Endothelial cell of umbilical vein (primary cell): ENCODE measurements around the gene HPGDS. TPM values are rescaled to one million over a fixed set of nuclear protein-coding genes. Genes with fewer than 3 reads are reported as not detected.

ENCODE experiments used
- BruUV-seq: library from RNA; stranded (reverse); fragments of 400-500 nt; replicated peaks from 2 replicates; lab custom pipeline; 2021; lab: Mats Ljungman, UMichigan
- CTCF ChIA-PET: fragments of 300-600, 350-600 bp; sonication (Branson Sonifier 250); formaldehyde crosslinking; loops from one replicate; lab custom pipeline; 2021; ENCODE audit warnings: antibody characterized with exemption, inconsistent platforms; lab: Charles Lee
- POLR2A ChIA-PET: fragments of 300-600, 350-600 bp; sonication (Branson Sonifier 250); formaldehyde crosslinking; loops from one replicate; lab custom pipeline; 2021; ENCODE audit warnings: antibody characterized with exemption, inconsistent platforms; lab: Charles Lee
- DNase-seq: peaks from one replicate; pipeline ENCODE4 v3.0.0-alpha.2; 2011; ENCODE audit warnings: low read depth, low spot score
- FAIRE-seq: peaks from 2 replicates; lab custom pipeline; 2011; peaks lifted over from hg19 to GRCh38; lab: Jason Lieb, UNC
- H2AFZ ChIP-seq: 2 replicates; pipeline ENCODE4 v1.6.0; 2012; ENCODE audit warnings: low read depth, low read length, control low read depth, inconsistent platforms
- H3K27ac ChIP-seq: 2 replicates; pipeline ENCODE4 v1.5.1; 2011; ENCODE audit warnings: low read depth, mild to moderate bottlenecking, control low read depth, low read length, moderate library complexity; ENCODE audit not compliant: insufficient read depth
- H3K27me3 ChIP-seq, 2 experiments: 2 replicates each; pipeline versions ENCODE4 v1.6.0 to v1.6.1; 2011; ENCODE audit warnings: low read length in 2 of 2, mixed read lengths in 1 of 2; ENCODE audit not compliant: control insufficient read depth in 2 of 2, insufficient read depth in 2 of 2
- H3K36me3 ChIP-seq, 2 experiments: 2 replicates in 1 of 2; 3 replicates in 1 of 2; pipeline ENCODE4 v1.5.1; 2011; ENCODE audit warnings: low read length in 2 of 2, mild to moderate bottlenecking in 1 of 2, moderate library complexity in 1 of 2; ENCODE audit not compliant: control insufficient read depth in 2 of 2, insufficient read depth in 2 of 2; ENCODE audit errors: extremely low read depth in 1 of 2
- H3K4me1 ChIP-seq: 3 replicates; pipeline ENCODE4 v1.5.1; 2011; ENCODE audit warnings: mild to moderate bottlenecking, low read length; ENCODE audit not compliant: control insufficient read depth, insufficient read depth; ENCODE audit errors: extremely low read depth
- H3K4me2 ChIP-seq: 2 replicates; pipeline ENCODE4 v1.6.1; 2011; ENCODE audit warnings: low read length, control low read depth, mixed read lengths; ENCODE audit not compliant: insufficient read depth
- H3K4me3 ChIP-seq, 3 experiments: fragments of 200-600 bp in 1 of 3; sonication (generic), shearing (Covaris generic) in 1 of 3; replicated peaks in 1 of 3; 2 replicates each; pipeline ENCODE4 v1.5.1; 2011 to 2016; ENCODE audit warnings: control low read depth in 3 of 3, low read length in 3 of 3, mild to moderate bottlenecking in 2 of 3, inconsistent platforms in 1 of 3, low read depth in 1 of 3, moderate library complexity in 1 of 3; ENCODE audit not compliant: insufficient read depth in 1 of 3
- H3K79me2 ChIP-seq: 2 replicates; pipeline ENCODE4 v1.6.0; 2012; ENCODE audit warnings: low read length, inconsistent platforms; ENCODE audit not compliant: control insufficient read depth, insufficient read depth
- H3K9ac ChIP-seq: replicated peaks from 2 replicates; pipeline ENCODE3; 2011; ENCODE audit warnings: low read length, control low read depth; ENCODE audit not compliant: insufficient read depth; ENCODE audit errors: extremely low read depth
- H3K9me1 ChIP-seq: replicated peaks from 3 replicates; pipeline ENCODE4 v1.6.0; 2011; ENCODE audit warnings: mild to moderate bottlenecking, low read length; ENCODE audit not compliant: control insufficient read depth, insufficient read depth; ENCODE audit errors: extremely low read depth
- H3K9me3 ChIP-seq: replicated peaks from 2 replicates; pipeline ENCODE4 v1.5.1; 2012; ENCODE audit warnings: low read length, inconsistent platforms; ENCODE audit not compliant: control insufficient read depth, insufficient read depth
- H4K20me1 ChIP-seq: replicated peaks from 2 replicates; pipeline ENCODE3; 2011; ENCODE audit warnings: mild to moderate bottlenecking, low read length; ENCODE audit not compliant: control insufficient read depth, insufficient read depth; ENCODE audit errors: extremely low read depth
- CTCF ChIP-seq, 2 donors: IDR thresholded peaks; 1 replicate in 1 of 2; 2 replicates in 1 of 2; pipeline ENCODE4 v1.5.1; 2011; ENCODE audit warnings: low read length in 2 of 2, mild to moderate bottlenecking in 2 of 2, moderate library complexity in 2 of 2, control low read depth in 1 of 2, inconsistent platforms in 1 of 2, low read depth in 1 of 2; ENCODE audit not compliant: insufficient read depth in 1 of 2; ENCODE audit errors: extremely low read depth in 1 of 2
- EZH2 ChIP-seq: IDR thresholded peaks from 2 replicates; pipeline ENCODE4 v1.6.1; 2012; ENCODE audit warnings: borderline replicate concordance, low read depth, mild to moderate bottlenecking, moderate library complexity, low read length, inconsistent platforms; ENCODE audit not compliant: severe bottlenecking
- FOS ChIP-seq: IDR thresholded peaks from 2 replicates; pipeline ENCODE4 v1.6.1; 2011; ENCODE audit warnings: mild to moderate bottlenecking, low read length, moderate library complexity, borderline replicate concordance; ENCODE audit not compliant: insufficient read depth
- GATA2 ChIP-seq: IDR thresholded peaks from 2 replicates; pipeline ENCODE4 v1.7.0; 2011; ENCODE audit warnings: low read depth, mild to moderate bottlenecking, moderate library complexity, mixed read lengths, low read length; ENCODE audit not compliant: insufficient read length, insufficient read depth
- JUN ChIP-seq: IDR thresholded peaks from 2 replicates; pipeline ENCODE4 v1.6.1; 2011; ENCODE audit warnings: borderline replicate concordance, low read depth; ENCODE audit not compliant: insufficient read length, insufficient read depth
- MAX ChIP-seq: IDR thresholded peaks from 2 replicates; pipeline ENCODE4 v1.6.1; 2011; ENCODE audit not compliant: insufficient read depth, insufficient read length
- MYC ChIP-seq: IDR thresholded peaks from one replicate; pipeline ENCODE4 v1.6.1; 2011; ENCODE audit warnings: mild to moderate bottlenecking, low read depth, low read length
- POLR2A ChIP-seq: IDR thresholded peaks from 2 replicates; pipeline ENCODE4 v1.6.1; 2012; ENCODE audit warnings: low read depth, mild to moderate bottlenecking, control low read depth, low read length
- POLR2AphosphoS5 ChIP-seq: IDR thresholded peaks from 2 replicates; pipeline ENCODE4 v1.6.1; 2012; ENCODE audit warnings: low read depth, mild to moderate bottlenecking, control low read depth, low read length, moderate library complexity; ENCODE audit not compliant: insufficient read depth
- dilution Hi-C: fragments of 300-500 bp; cut with MboI; formaldehyde crosslinking; loops from one replicate; pipeline ENCODE4 v1.15.0; 2019; ENCODE audit warnings: low sequenced_read_pairs; ENCODE audit not compliant: extremely low pct_ligation_motif_present
- intact Hi-C: fragments of 100-400 bp; cut with micrococcal nuclease; formaldehyde crosslinking; loops from one replicate; pipeline ENCODE4 v1.10.0; 2022
- polyA plus RNA-seq, 4 experiments: library from polyadenylated mRNA; depleted of rRNA in 3 of 4; stranded (reverse) in 3 of 4; unstranded in 1 of 4; fragments of >200 nt; gene quantifications; 2 replicates each; pipeline versions ENCODE4 v1.2.1 to v1.2.3, GENCODE V29; 2011 to 2012; ENCODE audit warnings: missing spikeins in 1 of 4
- total RNA-seq: library from RNA; stranded (reverse); gene quantifications from 2 replicates; pipeline ENCODE4 v1.2.3, GENCODE V29; 2021

Gene HPGDS
- total and polyA plus RNA-seq, 2 donors (not counting 3 experiments of a cell fraction or from before 2014, with no cell fraction given) = not detected

GRCh38 chr4:94271248-94271647 is 71.4 kb downstream of the HPGDS start:
- TF ChIP-seq MAX (no peak), POLR2AphosphoS5 (no peak), POLR2A (no peak), MYC (no peak), JUN (no peak), CTCF (IDR thresholded peaks at IDR 0.05; ENCODE audit: extremely low read depth in 1 of 2, insufficient read depth in 1 of 2, low read depth in 1 of 2, low read length in 2 of 2) (no peak), FOS (no peak), EZH2 (no peak), GATA2 (no peak)
- dilution Hi-C loops = no loop called here
- Histone ChIP-seq H3K27me3 (no peaks in the 10 kb centered on the region), H3K4me2 (no peak overlapping the region), H3K79me2 (no peaks in the 10 kb centered on the region), H3K4me3 (no peak overlapping the region), H3K9me1 (no peaks in the 10 kb centered on the region), H3K4me1 (no peaks in the 10 kb centered on the region), H2AFZ (no peak overlapping the region), H4K20me1 (no peaks in the 10 kb centered on the region), H3K36me3 (peaks cover 3 to 7% of the 10 kb centered on the region in 2 experiments), H3K27ac (no peak overlapping the region), H3K9me3 (no peaks in the 10 kb centered on the region), H3K9ac (no peak overlapping the region)
- FAIRE-seq (no peak), DNase-seq (no peak)
- POLR2A ChIA-PET = no interaction called here
- BruUV-seq = no TSS peak
- CTCF ChIA-PET = no interaction called here
- intact Hi-C loops = no loop called here
